Measurements from ENCODE around the gene TOMM7.
A peak's percentile ranks its signal among the peaks of the same experiment; 100 is the strongest.
"Not testable (repeated sequence)": the region's sequence is repeated elsewhere in the genome, so short reads cannot be mapped to it uniquely, and the experiment has no call there.

The TOMM7 gene

GRCh38 chr7:22853138-22853537, 30.5 kb upstream of the TOMM7 start:
- no peak for DNase-seq

GRCh38 chr7:22851145-22851544, 28.5 kb upstream of the TOMM7 start:
- DNase-seq, result no peak

GRCh38 chr7:22850394-22850793, 27.7 kb upstream of the TOMM7 start:
- not testable (repeated sequence) for DNase-seq

- DNase-seq, result no peak
Measured at GRCh38 chr7:22849662-22850061, 27.0 kb upstream of the TOMM7 start.

- no peak for DNase-seq
Measured at GRCh38 chr7:22849172-22849571, 26.5 kb upstream of the TOMM7 start.

- DNase-seq, result no peak
Measured at GRCh38 chr7:22846961-22847360, 24.3 kb upstream of the TOMM7 start.

- no peak for DNase-seq
Measured at GRCh38 chr7:22845221-22845834, 22.7 kb upstream of the TOMM7 start.

- no peak for DNase-seq
Measured at GRCh38 chr7:22843681-22844309, 21.1 kb upstream of the TOMM7 start.

GRCh38 chr7:22842973-22843372, 20.3 kb upstream of the TOMM7 start:
- no peak for DNase-seq

GRCh38 chr7:22842383-22842941, 19.8 kb upstream of the TOMM7 start:
- no peak for DNase-seq

GRCh38 chr7:22841954-22842353, 19.3 kb upstream of the TOMM7 start:
- DNase-seq, result no peak

- DNase-seq, result no peak
Measured at GRCh38 chr7:22837308-22837707, 14.7 kb upstream of the TOMM7 start.

GRCh38 chr7:22836506-22836905, 13.9 kb upstream of the TOMM7 start:
- DNase-seq, result not testable (repeated sequence)

- no peak for DNase-seq
Measured at GRCh38 chr7:22833957-22834356, 11.3 kb upstream of the TOMM7 start.

- DNase-seq, result no peak
Measured at GRCh38 chr7:22833113-22833855, 10.6 kb upstream of the TOMM7 start.

- no peak for DNase-seq
Measured at GRCh38 chr7:22832401-22832800, 9.8 kb upstream of the TOMM7 start.

GRCh38 chr7:22831602-22832305, 9.1 kb upstream of the TOMM7 start:
- no peak for DNase-seq

GRCh38 chr7:22827563-22827962, 4.9 kb upstream of the TOMM7 start:
- no peak for DNase-seq

- DNase-seq, result no peak
Measured at GRCh38 chr7:22826593-22826992, 3.9 kb upstream of the TOMM7 start.

GRCh38 chr7:22824760-22825159, 2.1 kb upstream of the TOMM7 start:
- DNase-seq, result no peak

GRCh38 chr7:22823142-22823497, 471 bp upstream of the TOMM7 start:
- DNase-seq, result no peak

GRCh38 chr7:22821702-22822485, 755 bp downstream of the TOMM7 start:
- DNase-seq, result peak; percentile 28

- DNase-seq, result no peak
Measured at GRCh38 chr7:22819476-22819875, 3.2 kb downstream of the TOMM7 start.

Data from activated CD4-positive, alpha-beta T cell treated with anti-CD3 and anti-CD28 coated beads, Interleukin-2, Interleukin-6, amounts not matched to agents 100 ng/mL and 50 ng/mL, durations not matched to agents 16 hours and 8 hours (primary cell).